Measurements from ENCODE around the gene F5. TPM values are rescaled to one million over a fixed set of nuclear protein-coding genes. Genes with fewer than 3 reads are reported as not detected.

Gene F5
- total and polyA plus RNA-seq, 2 of the 13 experiments (the other 11 are each of a cell fraction or from before 2014, with no cell fraction given): 38.3 to 64.0 TPM

GRCh38 chr1:169568497-169568896 is 17.8 kb downstream of the F5 start (continued):
- TF ChIP-seq IRF2 (CRISPR knock-in tag; IDR thresholded peaks at IDR 0.05): peak; percentile 26; the same call in 1 of the 2 replicates
- no peak for TF ChIP-seq CERS6 (CRISPR knock-in tag; IDR thresholded peaks at IDR 0.05)
- 0 out of 2 replicates have a peak, but pooled peaks have one; percentile 20 for TF ChIP-seq ERF (CRISPR knock-in tag; IDR thresholded peaks at IDR 0.05)
- TF ChIP-seq ZBED4 (CRISPR knock-in tag; IDR thresholded peaks at IDR 0.05; ENCODE audit: borderline replicate concordance): no peak
- no peak for TF ChIP-seq GPN1 (CRISPR knock-in tag; IDR thresholded peaks at IDR 0.05; ENCODE audit: borderline replicate concordance)
- TF ChIP-seq ZNF562 (CRISPR knock-in tag; IDR thresholded peaks at IDR 0.05; ENCODE audit: borderline replicate concordance): no peak
- TF ChIP-seq SP1 (IDR thresholded peaks at IDR 0.05): no peak
- no peak for TF ChIP-seq SP1 (CRISPR knock-in tag; IDR thresholded peaks at IDR 0.05)
- peak; percentile 71; the same call in 1 of the 2 replicates for TF ChIP-seq ISL2 (CRISPR knock-in tag; IDR thresholded peaks at IDR 0.05)
- TF ChIP-seq RORA (CRISPR knock-in tag; IDR thresholded peaks at IDR 0.05): no peak
- no peak for TF ChIP-seq POGZ (CRISPR knock-in tag; IDR thresholded peaks at IDR 0.05)
- TF ChIP-seq MIER3 (CRISPR knock-in tag; IDR thresholded peaks at IDR 0.05; ENCODE audit: borderline replicate concordance): no peak; the same call in 1 of the 2 replicates
- no peak for TF ChIP-seq ZKSCAN1 (IDR thresholded peaks at IDR 0.05; ENCODE audit: low read length)
- no peak for TF ChIP-seq YY1 (IDR thresholded peaks at IDR 0.05; ENCODE audit: insufficient read depth, insufficient replicate concordance, low read depth, low read length)
- peak; percentile 38; the same call in 1 of the 2 replicates for TF ChIP-seq RXRB (CRISPR knock-in tag; IDR thresholded peaks at IDR 0.05; ENCODE audit: borderline replicate concordance)
- TF ChIP-seq SNAPC4 (CRISPR knock-in tag; IDR thresholded peaks at IDR 0.05): no peak
- TF ChIP-seq TFAP4 (IDR thresholded peaks at IDR 0.05; ENCODE audit: borderline replicate concordance, low read depth): peak; percentile 21; the same call in 1 of the 2 replicates
- TF ChIP-seq PRMT3 (CRISPR knock-in tag; IDR thresholded peaks at IDR 0.05; ENCODE audit: borderline replicate concordance, low read depth): no peak
- no peak for TF ChIP-seq JUND (CRISPR knock-in tag; IDR thresholded peaks at IDR 0.05)
- TF ChIP-seq ZNF333 (CRISPR knock-in tag; IDR thresholded peaks at IDR 0.05; ENCODE audit: borderline replicate concordance): no peak
- no peak for TF ChIP-seq ZNF790 (CRISPR knock-in tag; IDR thresholded peaks at IDR 0.05; ENCODE audit: borderline replicate concordance)

Measured in HepG2 (cell line).